Stomach (tissue), 4 donors: ENCODE measurements around the gene BLTP1.

Experiments used
- EP300 ChIP-seq: sonication (generic); formaldehyde crosslinking; IDR thresholded peaks from one replicate; pipeline ENCODE4 v1.6.1; 2017; ENCODE audit warnings: antibody characterized with exemption
- POLR2A ChIP-seq, 4 donors: fragments of 450-650 bp; IDR thresholded peaks; one replicate each; pipeline ENCODE4 v1.6.1; 2016; ENCODE audit warnings: antibody characterized with exemption in 4 of 4, control low read depth in 2 of 4, mild to moderate bottlenecking in 1 of 4, moderate library complexity in 1 of 4
- TF ChIP-seq, protein P1 (sequence below), 7 experiments: fragments of 450-650 bp in 4 of 7; fragments of 200-600 bp in 3 of 7; sonication (generic) in 3 of 7; IDR thresholded peaks; one replicate each; pipeline ENCODE4 v1.5.1; 2016 to 2019; ENCODE audit warnings: antibody characterized with exemption in 7 of 7, control low read depth in 2 of 7, mild to moderate bottlenecking in 1 of 7

DNA sequence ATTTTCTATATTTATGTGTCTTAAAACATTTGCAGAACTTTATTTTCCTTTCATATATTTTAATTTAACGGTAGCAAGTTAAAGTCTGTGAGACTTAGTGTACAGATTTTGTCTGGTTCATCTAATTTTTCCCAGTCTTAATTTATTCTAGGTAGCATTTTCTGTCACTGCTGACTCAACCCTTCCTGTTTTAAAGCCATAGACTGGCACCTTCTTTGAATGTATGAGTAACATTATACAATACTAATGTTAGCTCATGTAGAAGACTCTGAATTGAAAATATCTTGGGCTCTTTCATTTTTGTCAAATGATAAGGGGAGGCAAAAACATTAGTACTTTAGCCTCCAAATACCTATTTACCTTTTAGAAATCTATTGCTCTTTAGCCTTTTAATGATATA lies 43.6 kb downstream of the BLTP1 start:
- TF ChIP-seq POLR2A (IDR thresholded peaks at IDR 0.05) (no peak), EP300 (no peak)
- TF ChIP-seq, protein P1, sequence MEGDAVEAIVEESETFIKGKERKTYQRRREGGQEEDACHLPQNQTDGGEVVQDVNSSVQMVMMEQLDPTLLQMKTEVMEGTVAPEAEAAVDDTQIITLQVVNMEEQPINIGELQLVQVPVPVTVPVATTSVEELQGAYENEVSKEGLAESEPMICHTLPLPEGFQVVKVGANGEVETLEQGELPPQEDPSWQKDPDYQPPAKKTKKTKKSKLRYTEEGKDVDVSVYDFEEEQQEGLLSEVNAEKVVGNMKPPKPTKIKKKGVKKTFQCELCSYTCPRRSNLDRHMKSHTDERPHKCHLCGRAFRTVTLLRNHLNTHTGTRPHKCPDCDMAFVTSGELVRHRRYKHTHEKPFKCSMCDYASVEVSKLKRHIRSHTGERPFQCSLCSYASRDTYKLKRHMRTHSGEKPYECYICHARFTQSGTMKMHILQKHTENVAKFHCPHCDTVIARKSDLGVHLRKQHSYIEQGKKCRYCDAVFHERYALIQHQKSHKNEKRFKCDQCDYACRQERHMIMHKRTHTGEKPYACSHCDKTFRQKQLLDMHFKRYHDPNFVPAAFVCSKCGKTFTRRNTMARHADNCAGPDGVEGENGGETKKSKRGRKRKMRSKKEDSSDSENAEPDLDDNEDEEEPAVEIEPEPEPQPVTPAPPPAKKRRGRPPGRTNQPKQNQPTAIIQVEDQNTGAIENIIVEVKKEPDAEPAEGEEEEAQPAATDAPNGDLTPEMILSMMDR (IDR thresholded peaks at IDR 0.05) = no peak
